ENCODE results near the gene ODAD2. TPM values are rescaled to one million over a fixed set of nuclear protein-coding genes. Genes with fewer than 3 reads are reported as not detected.

Gene ODAD2
- total RNA-seq, 1 donor, result 0.72 TPM

DNA sequence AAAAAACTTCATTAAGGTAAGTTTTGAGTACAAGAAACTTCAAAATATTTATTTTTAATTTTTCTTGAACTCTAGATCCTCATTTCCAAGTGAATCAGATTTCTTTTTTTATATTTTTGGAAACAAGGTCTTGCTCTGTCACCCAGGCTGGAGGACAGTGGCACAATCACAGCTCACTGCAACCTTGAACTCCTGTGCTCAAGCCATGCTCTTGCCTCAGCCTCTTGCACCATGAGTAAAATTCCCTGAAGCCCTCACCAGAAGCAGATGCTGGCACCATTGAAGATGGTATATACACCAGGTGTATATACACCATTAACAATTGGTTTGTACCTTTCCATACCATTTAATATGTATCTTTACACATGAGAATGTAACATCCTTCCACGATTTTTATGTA, 45.1 kb upstream of the ODAD2 start:
- H3K4me3 ChIP-seq (ENCODE audit: insufficient read depth, low read length), result no peak overlapping the region
- H3K4me2 ChIP-seq (ENCODE audit: insufficient read depth, low read length), result no peak overlapping the region
- peaks cover 9% of the 10 kb centered on the region for H3K4me1 ChIP-seq (ENCODE audit: insufficient read depth, low read length)
- H2AFZ ChIP-seq (ENCODE audit: low read length), result no peak overlapping the region
- H3K79me2 ChIP-seq (ENCODE audit: insufficient read depth, low read length), result no peaks in the 10 kb centered on the region
- TF ChIP-seq, protein P1, sequence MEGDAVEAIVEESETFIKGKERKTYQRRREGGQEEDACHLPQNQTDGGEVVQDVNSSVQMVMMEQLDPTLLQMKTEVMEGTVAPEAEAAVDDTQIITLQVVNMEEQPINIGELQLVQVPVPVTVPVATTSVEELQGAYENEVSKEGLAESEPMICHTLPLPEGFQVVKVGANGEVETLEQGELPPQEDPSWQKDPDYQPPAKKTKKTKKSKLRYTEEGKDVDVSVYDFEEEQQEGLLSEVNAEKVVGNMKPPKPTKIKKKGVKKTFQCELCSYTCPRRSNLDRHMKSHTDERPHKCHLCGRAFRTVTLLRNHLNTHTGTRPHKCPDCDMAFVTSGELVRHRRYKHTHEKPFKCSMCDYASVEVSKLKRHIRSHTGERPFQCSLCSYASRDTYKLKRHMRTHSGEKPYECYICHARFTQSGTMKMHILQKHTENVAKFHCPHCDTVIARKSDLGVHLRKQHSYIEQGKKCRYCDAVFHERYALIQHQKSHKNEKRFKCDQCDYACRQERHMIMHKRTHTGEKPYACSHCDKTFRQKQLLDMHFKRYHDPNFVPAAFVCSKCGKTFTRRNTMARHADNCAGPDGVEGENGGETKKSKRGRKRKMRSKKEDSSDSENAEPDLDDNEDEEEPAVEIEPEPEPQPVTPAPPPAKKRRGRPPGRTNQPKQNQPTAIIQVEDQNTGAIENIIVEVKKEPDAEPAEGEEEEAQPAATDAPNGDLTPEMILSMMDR (IDR thresholded peaks at IDR 0.05; ENCODE audit: extremely low read depth, low read depth, low read length), result no peak
- no peaks in the 10 kb centered on the region for H3K27me3 ChIP-seq (ENCODE audit: insufficient read depth, low read length)
- DNase-seq (ENCODE audit: insufficient read length, low spot score, missing footprints), result no peak
- no peak overlapping the region for H3K27ac ChIP-seq (ENCODE audit: low read depth, low read length)
- no peaks in the 10 kb centered on the region for H3K9me3 ChIP-seq (ENCODE audit: low read depth, low read length)
- H4K20me1 ChIP-seq (ENCODE audit: insufficient read depth, low read length), result no peaks in the 10 kb centered on the region
- H3K36me3 ChIP-seq (ENCODE audit: insufficient read depth, low read length), result no peaks in the 10 kb centered on the region

DNA sequence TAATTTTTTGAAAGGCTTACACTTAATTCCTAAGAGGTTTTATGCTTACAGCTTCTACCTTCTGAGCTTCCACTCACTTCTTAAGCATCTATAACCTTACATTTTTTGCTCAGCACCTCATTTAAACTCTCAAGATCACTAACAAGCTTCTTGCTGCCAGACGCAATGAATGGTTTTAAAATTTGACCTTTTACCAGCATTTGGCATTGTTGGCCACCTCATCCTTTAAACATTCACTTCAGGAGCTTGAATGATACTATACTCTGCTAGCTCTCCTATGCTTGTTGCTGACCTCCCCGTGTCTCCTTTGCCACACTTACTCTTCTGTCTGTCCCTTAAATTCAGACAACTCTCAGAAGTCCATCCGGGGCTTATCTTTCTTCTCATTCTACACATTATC, 37.7 kb upstream of the ODAD2 start:
- H3K27me3 ChIP-seq (ENCODE audit: insufficient read depth, low read length), result no peaks in the 10 kb centered on the region
- TF ChIP-seq, protein P1 (IDR thresholded peaks at IDR 0.05; ENCODE audit: extremely low read depth, low read depth, low read length), result no peak
- no peak overlapping the region for H3K27ac ChIP-seq (ENCODE audit: low read depth, low read length)

DNA sequence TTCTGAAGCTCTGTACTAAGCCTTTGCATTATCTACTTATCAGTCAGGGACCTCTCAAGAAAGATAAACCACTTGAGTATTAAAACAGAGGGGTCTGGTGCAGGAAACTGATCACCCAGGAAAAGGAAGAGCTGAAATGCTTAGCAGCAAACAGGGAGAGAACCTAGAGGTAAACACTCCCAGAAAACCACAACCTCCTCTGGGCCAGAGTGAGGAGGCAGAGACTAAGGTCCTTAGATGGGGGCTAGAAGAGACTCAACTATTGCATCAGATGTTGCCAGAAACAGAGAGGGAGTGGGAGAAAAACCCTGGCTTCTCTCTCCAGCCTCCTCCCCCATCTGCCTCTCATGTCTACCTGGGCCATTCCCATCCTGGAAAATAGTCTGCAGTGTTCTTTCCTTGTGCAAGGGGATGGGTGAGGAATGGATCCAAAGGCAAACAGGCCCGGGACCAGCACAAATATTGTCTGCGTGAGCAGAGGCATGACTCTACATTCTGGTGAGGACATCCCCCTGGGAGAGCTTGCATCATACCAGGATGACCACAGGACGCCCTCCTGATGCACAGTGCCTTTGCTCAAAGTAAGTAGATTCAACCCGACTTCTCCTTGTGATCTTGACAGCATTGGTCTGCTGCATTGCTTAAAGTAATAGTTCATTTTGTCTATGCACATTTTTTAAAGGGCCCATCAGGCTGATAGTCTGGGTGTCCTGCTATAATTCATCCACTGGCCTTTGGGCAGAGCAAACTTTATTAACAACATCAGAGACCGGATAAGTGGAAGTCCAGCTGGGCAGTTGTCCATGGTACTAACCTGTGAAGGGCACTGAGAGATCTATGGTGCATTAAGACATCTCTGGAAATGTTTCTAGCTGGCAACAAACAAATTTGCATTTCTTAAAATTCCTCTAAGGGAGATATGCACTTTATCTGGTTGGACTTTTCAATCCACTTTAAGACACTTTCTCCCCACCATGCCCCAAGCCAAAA, 22.4 kb upstream of the ODAD2 start:
- H3K36me3 ChIP-seq (ENCODE audit: insufficient read depth, low read length), result no peaks in the 10 kb centered on the region
- H2AFZ ChIP-seq (ENCODE audit: low read length), result no peak overlapping the region
- H3K4me2 ChIP-seq (ENCODE audit: insufficient read depth, low read length), result no peak overlapping the region
- no peak for DNase-seq (ENCODE audit: insufficient read length, low spot score, missing footprints)
- no peaks in the 10 kb centered on the region for H3K4me1 ChIP-seq (ENCODE audit: insufficient read depth, low read length)
- H3K79me2 ChIP-seq (ENCODE audit: insufficient read depth, low read length), result no peaks in the 10 kb centered on the region
- H3K4me3 ChIP-seq (ENCODE audit: insufficient read depth, low read length), result no peak overlapping the region
- TF ChIP-seq, protein P1 (IDR thresholded peaks at IDR 0.05; ENCODE audit: extremely low read depth, low read depth, low read length), result no peak
- no peaks in the 10 kb centered on the region for H3K27me3 ChIP-seq (ENCODE audit: insufficient read depth, low read length)
- no peaks in the 10 kb centered on the region for H4K20me1 ChIP-seq (ENCODE audit: insufficient read depth, low read length)
- H3K9me3 ChIP-seq (ENCODE audit: low read depth, low read length), result no peaks in the 10 kb centered on the region
- no peak overlapping the region for H3K27ac ChIP-seq (ENCODE audit: low read depth, low read length)

More for the DNA sequence above, 37.7 kb upstream of the ODAD2 start:
- Histone ChIP-seq H3K79me2 (ENCODE audit: insufficient read depth, low read length) (no peaks in the 10 kb centered on the region), H2AFZ (ENCODE audit: low read length) (no peak overlapping the region), H3K36me3 (ENCODE audit: insufficient read depth, low read length) (no peaks in the 10 kb centered on the region), H3K4me2 (ENCODE audit: insufficient read depth, low read length) (no peak overlapping the region), H3K4me3 (ENCODE audit: insufficient read depth, low read length) (no peak overlapping the region), H3K9me3 (ENCODE audit: low read depth, low read length) (no peaks in the 10 kb centered on the region), H3K4me1 (ENCODE audit: insufficient read depth, low read length) (no peaks in the 10 kb centered on the region), H4K20me1 (ENCODE audit: insufficient read depth, low read length) (no peaks in the 10 kb centered on the region)
- no peak for DNase-seq (ENCODE audit: insufficient read length, low spot score, missing footprints)

DNA sequence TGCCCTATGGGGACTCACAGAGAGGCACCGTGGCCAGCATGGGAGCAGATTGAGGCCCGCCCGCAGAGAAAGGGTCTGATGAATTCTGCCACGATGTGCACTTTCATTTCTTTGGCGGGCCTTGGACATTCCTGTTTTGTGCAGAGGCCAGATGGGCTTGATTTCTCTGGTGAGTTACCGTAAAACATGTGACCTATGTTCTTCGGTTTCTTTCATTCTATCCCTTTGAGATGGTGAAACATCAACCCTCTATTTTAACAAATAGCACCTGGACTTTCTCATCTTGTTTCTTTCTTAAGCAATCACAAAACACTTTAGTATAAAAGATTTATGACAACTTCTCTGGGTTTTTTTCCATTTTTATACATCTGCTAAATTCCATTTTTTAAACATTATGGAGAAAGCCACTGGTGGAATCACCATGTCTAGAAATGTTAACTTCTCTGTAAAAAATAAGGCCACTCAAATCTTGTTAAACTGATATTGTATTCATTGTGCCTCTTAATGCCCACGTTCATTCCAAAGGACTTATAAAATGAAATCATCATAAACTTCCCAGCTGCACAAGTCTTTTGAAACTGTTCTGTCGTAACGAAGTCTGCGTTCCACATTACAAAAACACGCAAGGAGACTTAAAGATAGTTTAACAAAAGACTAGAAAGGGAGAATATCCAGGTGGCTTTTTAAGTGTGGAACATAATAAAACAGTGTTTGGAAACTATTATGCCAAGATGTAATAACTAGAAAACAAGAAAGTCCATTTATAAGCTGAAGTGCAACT, 21.4 kb upstream of the ODAD2 start:
- Histone ChIP-seq H3K4me1 (ENCODE audit: insufficient read depth, low read length) (no peaks in the 10 kb centered on the region), H3K4me2 (ENCODE audit: insufficient read depth, low read length) (no peak overlapping the region), H3K27me3 (ENCODE audit: insufficient read depth, low read length) (no peaks in the 10 kb centered on the region), H3K27ac (ENCODE audit: low read depth, low read length) (no peak overlapping the region), H2AFZ (ENCODE audit: low read length) (no peak overlapping the region), H4K20me1 (ENCODE audit: insufficient read depth, low read length) (no peaks in the 10 kb centered on the region), H3K79me2 (ENCODE audit: insufficient read depth, low read length) (no peaks in the 10 kb centered on the region), H3K4me3 (ENCODE audit: insufficient read depth, low read length) (no peak overlapping the region), H3K36me3 (ENCODE audit: insufficient read depth, low read length) (no peaks in the 10 kb centered on the region), H3K9me3 (ENCODE audit: low read depth, low read length) (no peaks in the 10 kb centered on the region)
- no peak for DNase-seq (ENCODE audit: insufficient read length, low spot score, missing footprints)
- TF ChIP-seq, protein P1 (IDR thresholded peaks at IDR 0.05; ENCODE audit: extremely low read depth, low read depth, low read length), result no peak
